SK-N-SH (cell line): ENCODE results near the gene MRPL55.

ENCODE experiments used
- EZH2phosphoT487 ChIP-seq: fragments of 200-600 bp; sonication (generic); IDR thresholded peaks from 2 replicates; pipeline ENCODE4 v1.6.1; 2017; ENCODE audit warnings: low read depth, mixed run types, mild to moderate bottlenecking, antibody characterized with exemption, moderate library complexity, borderline replicate concordance
- FOSL2 ChIP-seq: IDR thresholded peaks from 2 replicates; pipeline ENCODE4 v1.4.0; 2012; ENCODE audit warnings: low read depth, mild to moderate bottlenecking, moderate library complexity, borderline replicate concordance
- POLR2AphosphoS5 ChIP-seq: IDR thresholded peaks from 2 replicates; pipeline ENCODE4 v1.6.1; 2012; ENCODE audit warnings: low read depth, low read length
- RAD21 ChIP-seq: IDR thresholded peaks from 2 replicates; pipeline ENCODE4 v1.6.1; 2012; ENCODE audit warnings: mild to moderate bottlenecking, low read length
- YY1 ChIP-seq: IDR thresholded peaks from 2 replicates; pipeline ENCODE4 v1.4.0; 2012; ENCODE audit warnings: low read depth, mild to moderate bottlenecking
- TF ChIP-seq, protein P1 (sequence below): IDR thresholded peaks from 2 replicates; pipeline ENCODE4 v1.4.0; 2012; ENCODE audit warnings: low read depth

- TF ChIP-seq YY1: no peak
- TF ChIP-seq FOSL2: no peak
- no peak for TF ChIP-seq EZH2phosphoT487
- TF ChIP-seq RAD21: no peak
- TF ChIP-seq, protein P1, sequence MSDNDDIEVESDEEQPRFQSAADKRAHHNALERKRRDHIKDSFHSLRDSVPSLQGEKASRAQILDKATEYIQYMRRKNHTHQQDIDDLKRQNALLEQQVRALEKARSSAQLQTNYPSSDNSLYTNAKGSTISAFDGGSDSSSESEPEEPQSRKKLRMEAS: no peak
- no peak for TF ChIP-seq POLR2AphosphoS5
Observed at GRCh38 chr1:228152918-228153258, 43.8 kb upstream of the MRPL55 start.
